Measurements from ENCODE around the gene ZNF148. TPM values are rescaled to one million over a fixed set of nuclear protein-coding genes. Genes with fewer than 3 reads are reported as not detected.
A peak's percentile ranks its signal among the peaks of the same experiment; 100 is the strongest.

ZNF148 gene
- polyA plus RNA-seq, 3 donors, result 6.5 to 48.4 (median 34.1) TPM

GRCh38 chr3:125219261-125219701 lies 155.8 kb downstream of the ZNF148 start:
- Histone ChIP-seq H3K79me2 (ENCODE audit: insufficient read depth, low read length) (no peaks in the 10 kb centered on the region), H3K9ac (ENCODE audit: insufficient read depth, low read length, poor library complexity, severe bottlenecking) (no peak overlapping the region), H3K9me3 (replicated peaks in 1 of 2; ENCODE audit: control insufficient read depth in 1 of 2, insufficient read depth in 1 of 2, low read length in 2 of 2) (no peaks in the 10 kb centered on the region), H3K4me2 (replicated peaks; ENCODE audit: extremely low read depth, low read length, poor library complexity, severe bottlenecking) (no peak overlapping the region), H3K27me3 (ENCODE audit: control insufficient read depth in 2 of 2, insufficient read depth in 2 of 2, low read length in 2 of 2) (peaks cover 5 to 11% of the 10 kb centered on the region in 2 donors), H3K36me3 (replicated peaks in 1 of 2; ENCODE audit: control insufficient read depth in 1 of 2, insufficient read depth in 2 of 2, low read length in 2 of 2) (no peaks in the 10 kb centered on the region), H4K20me1 (ENCODE audit: insufficient read depth, low read length) (no peaks in the 10 kb centered on the region), H3K4me1 (ENCODE audit: control insufficient read depth in 1 of 2, insufficient read depth in 2 of 2, low read length in 2 of 2) (peaks cover 0 to 4% of the 10 kb centered on the region in 2 donors), H3K27ac (ENCODE audit: low read depth in 1 of 2, low read length in 2 of 2) (no peak overlapping the region), H2AFZ (ENCODE audit: insufficient read depth, low read depth, low read length, poor library complexity, severe bottlenecking) (no peak overlapping the region), H3K4me3 (replicated peaks in 1 of 3; ENCODE audit: low read depth in 2 of 3, low read length in 3 of 3) (no peak overlapping the region)
- 100% methylated on average over 5 of the region's 8 CpGs for WGBS (ENCODE audit: insufficient coverage)
- H3K9me3 Mint-ChIP-seq, result no peaks in the 10 kb centered on the region
- H3K4me3 Mint-ChIP-seq, result no peak overlapping the region
- peaks cover 24% of the 10 kb centered on the region for H3K4me1 Mint-ChIP-seq
- no peak overlapping the region for H3K27ac Mint-ChIP-seq
- no peaks in the 10 kb centered on the region for H3K36me3 Mint-ChIP-seq
- TF ChIP-seq CTCF (IDR thresholded peaks at IDR 0.05), result no peak
- intact Hi-C loops (cut with micrococcal nuclease), result no loop called here
- H3K27me3 Mint-ChIP-seq (ENCODE audit: low read depth in 3 of 3), result peaks cover 20 to 36% (median 24%) of the 10 kb centered on the region in 3 donors
- no peak for DNase-seq

- Mint-ChIP-seq H3K9me3 (peaks cover 0 to 9% (median 2%) of the 10 kb centered on the region in 7 donors), H3K4me1 (peaks cover 13% of the 10 kb centered on the region), H3K27me3 (ENCODE audit: low read depth in 3 of 3) (peaks cover 53 to 71% (median 56%) of the 10 kb centered on the region in 3 donors), H3K4me3 (peak overlapping the region in 1 of 2 donors; percentile 68), H3K27ac (no peak overlapping the region), H3K36me3 (peaks cover 0 to 2% of the 10 kb centered on the region in 2 donors)
- Histone ChIP-seq H4K20me1 (ENCODE audit: insufficient read depth, low read length) (no peaks in the 10 kb centered on the region), H2AFZ (ENCODE audit: insufficient read depth, low read depth, low read length, poor library complexity, severe bottlenecking) (no peak overlapping the region), H3K36me3 (replicated peaks in 1 of 2; ENCODE audit: control insufficient read depth in 1 of 2, insufficient read depth in 2 of 2, low read length in 2 of 2) (no peaks in the 10 kb centered on the region), H3K27me3 (ENCODE audit: control insufficient read depth in 2 of 2, insufficient read depth in 2 of 2, low read length in 2 of 2) (peaks cover 47 to 56% of the 10 kb centered on the region in 2 donors), H3K9ac (ENCODE audit: insufficient read depth, low read length, poor library complexity, severe bottlenecking) (no peak overlapping the region), H3K4me1 (ENCODE audit: control insufficient read depth in 1 of 2, insufficient read depth in 2 of 2, low read length in 2 of 2) (peaks cover 0 to 8% of the 10 kb centered on the region in 2 donors), H3K79me2 (ENCODE audit: insufficient read depth, low read length) (no peaks in the 10 kb centered on the region), H3K4me3 (replicated peaks in 1 of 3; ENCODE audit: low read depth in 2 of 3, low read length in 3 of 3) (no peak overlapping the region), H3K9me3 (replicated peaks in 1 of 2; ENCODE audit: control insufficient read depth in 1 of 2, insufficient read depth in 1 of 2, low read length in 2 of 2) (peaks cover 0 to 5% of the 10 kb centered on the region in 2 donors), H3K4me2 (replicated peaks; ENCODE audit: extremely low read depth, low read length, poor library complexity, severe bottlenecking) (no peak overlapping the region), H3K27ac (ENCODE audit: low read depth in 1 of 2, low read length in 2 of 2) (no peak overlapping the region)
- no CpG with 5 or more reads among the region's 3 CpGs for WGBS (ENCODE audit: insufficient coverage)
- intact Hi-C loops (cut with micrococcal nuclease), result no loop called here
- TF ChIP-seq CTCF (IDR thresholded peaks at IDR 0.05), result no peak
- peak; percentile 9 to 68 (median 19) for DNase-seq
Measured at GRCh38 chr3:125214738-125215137, 160.4 kb downstream of the ZNF148 start.
